ENCODE data around the gene FAM200A.
"Not testable (repeated sequence)": the region's sequence is repeated elsewhere in the genome, so short reads cannot be mapped to it uniquely, and the experiment has no call there.

The FAM200A gene

GRCh38 chr7:99551767-99552463 lies at the start of gene FAM200A:
Gene FAM200A, minus strand, starts transcription at chr7:99552114. Its CDS starts 3,707 bp downstream, at chr7:99548407.
- in situ Hi-C loops (cut with MboI; ENCODE audit: low sequenced_read_pairs), result no loop called here

DNA sequence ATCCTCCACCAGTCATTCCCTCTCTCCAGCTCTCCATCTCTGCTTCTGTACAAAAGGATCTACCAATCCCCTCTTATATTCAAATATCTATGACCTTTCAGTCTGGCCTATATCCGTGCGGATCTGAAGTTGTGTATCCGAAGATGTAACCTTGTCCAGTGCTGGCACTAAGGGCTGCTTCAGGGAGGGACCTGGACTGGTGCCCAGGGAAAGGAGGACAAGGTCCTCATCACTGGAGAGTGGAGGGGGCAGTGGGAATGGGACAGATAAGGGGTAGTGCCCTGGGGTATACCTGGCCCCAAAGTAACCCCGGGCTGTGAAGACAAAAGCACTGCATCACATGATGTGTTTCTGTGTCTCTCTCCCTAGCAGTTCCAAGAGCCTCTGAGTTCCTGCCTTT lies 47.9 kb upstream of the FAM200A start:
- in situ Hi-C loops (cut with MboI; ENCODE audit: low sequenced_read_pairs), result no loop called here

- in situ Hi-C loops (cut with MboI; ENCODE audit: low sequenced_read_pairs), result no loop called here
Measured at GRCh38 chr7:99597762-99598501, 46.0 kb upstream of the FAM200A start, which contains the start of gene TMEM225B. Gene TMEM225B, plus strand, starts transcription at chr7:99598267. Its CDS starts 6,122 bp downstream, at chr7:99604389.

DNA sequence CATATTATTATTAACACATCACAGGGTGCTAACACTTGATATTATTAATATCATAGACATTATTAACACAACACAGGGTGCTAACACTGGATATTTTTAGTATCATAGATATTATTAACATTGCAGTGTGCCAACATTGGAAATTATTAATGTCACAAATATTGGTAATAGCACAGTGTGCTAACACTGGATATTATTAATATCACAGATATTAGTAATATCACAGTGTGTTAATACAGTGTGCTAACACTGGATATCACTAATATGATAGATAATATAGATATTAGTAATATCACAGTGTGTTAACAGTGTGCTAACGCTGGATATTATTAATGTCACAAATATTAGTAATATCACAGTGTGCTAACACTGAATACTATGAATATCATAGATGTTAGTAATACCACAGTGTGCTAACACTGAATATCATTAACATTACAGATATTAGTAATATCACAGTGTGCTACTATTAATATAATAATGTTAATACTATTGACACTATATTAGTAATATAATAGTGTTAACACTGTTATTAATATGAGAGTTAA lies 44.6 kb upstream of the FAM200A start:
- in situ Hi-C loops (cut with MboI; ENCODE audit: low sequenced_read_pairs), result no loop called here

DNA sequence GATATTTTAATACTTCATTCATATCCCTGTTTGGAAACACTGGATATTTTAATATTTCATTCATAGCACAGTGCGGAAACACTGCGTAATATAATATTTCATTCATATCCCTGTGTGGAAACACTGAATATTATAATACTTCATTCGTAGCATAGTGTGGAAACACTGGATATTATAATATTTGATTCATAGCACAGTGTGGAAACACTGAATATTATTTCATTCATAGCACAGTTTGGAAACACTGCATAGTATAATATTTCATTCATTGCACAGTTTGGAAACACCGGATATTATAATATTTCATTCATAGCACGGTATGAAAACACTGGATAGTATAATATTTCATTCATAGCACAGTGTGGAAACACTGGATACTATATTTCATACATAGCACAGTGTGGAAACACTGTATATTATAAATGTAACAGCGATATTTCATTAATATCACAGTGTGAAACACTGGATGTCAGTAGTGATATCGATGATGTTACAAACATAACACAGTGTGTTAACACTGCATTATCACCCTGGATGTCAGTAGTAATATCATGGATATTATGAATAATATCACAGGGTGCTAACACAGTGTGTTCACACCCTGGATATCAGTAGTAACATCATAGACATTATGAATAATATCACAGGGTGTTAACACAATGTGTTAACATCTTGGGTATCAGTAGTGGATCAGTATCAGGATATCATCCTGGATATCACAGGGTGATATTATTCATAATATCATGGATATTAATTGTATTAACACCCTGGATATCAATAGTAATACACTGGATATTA lies 43.2 kb upstream of the FAM200A start:
- in situ Hi-C loops (cut with MboI; ENCODE audit: low sequenced_read_pairs), result no loop called here

DNA sequence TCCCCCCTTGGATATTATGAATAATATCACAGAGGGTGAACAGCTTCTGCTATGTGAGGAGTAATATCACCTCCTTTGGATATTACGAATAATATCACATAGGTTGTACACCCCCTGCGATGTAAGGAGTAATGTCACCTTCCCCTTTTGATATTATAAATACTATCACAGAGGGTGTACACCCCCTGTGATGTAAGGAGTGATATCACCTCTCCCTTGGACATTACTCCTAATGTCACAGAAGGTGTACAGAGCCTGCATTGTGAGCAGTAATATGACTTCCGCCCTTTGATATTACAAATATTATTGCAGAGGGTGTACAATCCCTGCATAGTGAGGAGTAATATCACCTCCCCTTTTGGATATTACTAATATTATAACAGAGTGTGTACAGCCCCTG lies 37.0 kb upstream of the FAM200A start:
- in situ Hi-C loops (cut with MboI; ENCODE audit: low sequenced_read_pairs), result no loop called here

DNA sequence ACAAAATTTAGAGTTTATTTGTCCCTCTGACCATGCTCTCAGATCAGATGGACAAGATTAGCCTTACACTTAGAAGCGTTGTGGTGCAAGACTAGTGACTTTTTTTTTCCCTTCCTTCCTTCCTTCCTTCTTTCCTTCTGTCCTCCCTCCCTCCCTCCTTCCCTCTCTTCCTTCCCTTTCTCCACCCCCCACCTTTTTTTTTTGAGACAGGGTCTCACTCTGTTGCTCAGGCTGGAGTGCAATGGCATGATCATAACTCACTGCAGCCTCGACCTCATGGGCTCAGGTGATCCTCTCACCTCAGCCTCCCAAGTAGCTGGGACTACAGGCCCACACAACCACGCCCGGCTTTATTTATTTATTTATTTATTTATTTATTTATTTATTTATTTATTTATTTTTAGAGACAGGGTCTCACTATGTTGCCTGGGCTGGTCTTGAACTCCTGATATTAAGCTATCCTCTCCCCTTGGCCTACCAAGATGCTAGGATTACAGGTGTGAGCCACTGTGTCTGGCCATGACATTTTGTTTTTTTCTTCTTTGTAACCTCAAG lies 28.9 kb upstream of the FAM200A start:
- in situ Hi-C loops (cut with MboI; ENCODE audit: low sequenced_read_pairs), result not testable (repeated sequence)

GRCh38 chr7:99579956-99580777 lies 28.3 kb upstream of the FAM200A start:
- in situ Hi-C loops (cut with MboI; ENCODE audit: low sequenced_read_pairs), result no loop called here

DNA sequence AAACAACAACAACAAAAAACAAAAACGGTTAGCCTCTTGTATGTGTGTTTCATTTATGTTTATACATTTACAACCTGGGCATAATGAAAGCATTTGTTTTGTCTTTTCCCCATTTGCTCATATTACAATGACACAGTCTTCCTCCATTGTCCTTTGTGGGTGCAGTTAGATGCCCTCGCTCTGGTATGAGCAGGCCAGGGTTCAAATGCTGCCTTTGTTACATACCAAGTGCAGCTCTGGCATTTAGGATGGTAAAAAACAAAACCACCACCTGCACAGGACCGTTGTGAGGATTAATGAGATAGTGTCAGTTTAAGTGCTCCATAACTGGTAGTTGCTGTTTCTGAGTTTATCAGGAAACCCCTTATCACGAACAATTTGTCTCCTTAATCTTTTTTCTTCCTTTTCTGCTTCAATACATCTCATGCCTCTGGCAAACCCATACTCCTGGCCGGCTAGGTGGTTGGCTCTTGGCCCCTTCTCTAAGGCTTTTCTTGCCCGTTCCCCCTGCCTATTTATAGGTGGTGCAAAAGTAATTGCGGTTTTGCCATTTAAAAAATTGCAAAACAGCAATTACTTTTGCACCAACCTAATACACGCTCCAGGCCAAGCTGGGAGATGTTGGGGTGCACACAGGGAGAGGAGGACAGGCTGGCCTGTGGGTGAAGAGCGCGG lies 27.5 kb upstream of the FAM200A start:
- in situ Hi-C loops (cut with MboI; ENCODE audit: low sequenced_read_pairs), result no loop called here

DNA sequence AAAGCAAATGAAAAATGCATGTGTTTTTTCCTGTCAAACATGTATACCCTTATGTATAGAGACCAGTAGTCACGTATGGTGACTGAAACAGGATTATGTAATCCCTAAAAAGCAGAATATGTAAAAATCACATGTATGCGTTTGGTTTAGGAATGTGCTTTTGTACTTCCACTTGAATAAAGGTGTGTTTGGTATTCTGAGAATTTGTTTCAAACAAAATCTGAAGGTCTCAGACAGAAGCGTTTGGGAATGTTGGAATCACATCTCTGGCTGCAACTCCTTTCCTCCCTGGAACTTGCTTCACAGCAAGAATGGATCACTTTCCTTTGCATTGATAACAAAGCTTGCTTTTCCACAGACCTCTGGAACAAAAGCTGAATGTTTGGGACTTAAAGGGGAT lies 24.3 kb upstream of the FAM200A start:
- in situ Hi-C loops (cut with MboI; ENCODE audit: low sequenced_read_pairs), result no loop called here

DNA sequence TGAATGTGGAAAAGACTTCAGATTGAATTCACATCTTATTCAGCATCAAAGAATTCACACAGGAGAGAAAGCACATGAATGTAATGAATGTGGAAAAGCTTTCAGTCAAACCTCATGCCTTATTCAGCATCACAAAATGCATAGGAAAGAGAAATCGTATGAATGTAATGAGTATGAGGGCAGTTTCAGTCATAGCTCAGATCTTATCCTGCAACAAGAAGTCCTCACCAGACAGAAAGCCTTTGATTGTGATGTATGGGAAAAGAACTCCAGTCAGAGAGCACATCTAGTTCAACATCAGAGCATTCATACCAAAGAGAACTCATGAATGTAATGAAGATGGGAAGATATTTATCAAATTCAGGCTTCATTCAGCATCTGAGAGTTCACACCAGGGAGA lies 21.3 kb upstream of the FAM200A start:
- in situ Hi-C loops (cut with MboI; ENCODE audit: low sequenced_read_pairs), result no loop called here

DNA sequence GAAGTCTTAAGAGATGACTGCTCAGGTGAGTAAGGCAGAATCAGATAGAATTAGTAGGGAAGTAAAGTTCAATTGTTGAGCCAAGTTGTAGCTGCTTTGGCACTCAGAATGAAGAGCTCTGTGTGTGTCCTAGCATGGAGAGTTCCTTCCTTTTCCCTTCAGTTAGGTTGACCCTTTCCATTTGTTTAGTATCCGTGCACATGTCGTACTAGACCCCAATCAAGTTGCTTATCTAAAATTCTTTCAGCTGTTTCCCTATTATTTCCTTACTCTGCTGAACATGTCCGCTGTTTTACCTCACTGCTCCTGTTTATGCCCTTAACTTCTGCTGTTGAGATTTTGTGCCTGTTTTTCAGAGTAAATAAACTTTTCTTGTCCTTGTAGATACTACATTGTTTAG lies 19.9 kb upstream of the FAM200A start:
- in situ Hi-C loops (cut with MboI; ENCODE audit: low sequenced_read_pairs), result no loop called here

DNA sequence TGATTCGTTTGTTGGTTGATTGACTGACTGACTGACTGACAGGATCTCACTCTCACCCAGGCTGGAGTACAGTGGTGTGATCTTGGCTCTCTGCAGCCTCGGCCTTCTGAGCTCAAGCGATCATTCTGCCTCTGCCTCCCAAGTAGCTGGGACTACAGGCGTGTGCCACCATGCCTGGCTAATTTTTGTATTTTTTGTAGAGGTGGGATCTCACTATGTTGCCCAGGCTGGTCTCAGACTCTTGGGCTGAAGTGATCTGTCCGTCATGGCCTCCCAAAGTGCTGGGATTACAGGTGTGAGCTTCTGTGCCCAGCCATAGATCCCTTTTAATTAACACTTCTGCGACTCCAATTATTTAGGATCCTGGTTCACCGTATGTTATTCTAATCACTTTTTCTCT lies 16.9 kb upstream of the FAM200A start:
- in situ Hi-C loops (cut with MboI; ENCODE audit: low sequenced_read_pairs), result not testable (repeated sequence)

DNA sequence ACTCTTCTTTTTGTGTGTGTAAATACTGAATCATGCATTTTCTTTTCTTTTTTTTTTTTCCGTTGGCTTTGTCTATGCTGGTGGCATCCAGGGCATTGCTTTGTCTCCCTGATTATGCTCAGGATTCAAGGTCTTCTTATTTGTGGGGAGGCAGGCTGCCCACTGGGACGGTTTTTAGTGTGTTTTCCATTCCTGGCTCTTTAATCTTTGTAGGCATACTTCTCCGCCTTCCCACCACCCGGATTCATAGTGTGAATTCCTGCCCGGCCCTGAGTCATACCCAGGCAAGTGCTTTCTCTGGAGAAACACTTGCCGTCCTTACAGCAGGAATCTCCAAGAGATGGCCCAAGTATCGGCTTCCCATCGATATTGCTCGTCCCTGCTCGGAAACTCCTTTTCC lies 11.7 kb upstream of the FAM200A start:
- in situ Hi-C loops (cut with MboI; ENCODE audit: low sequenced_read_pairs), result no loop called here

GRCh38 chr7:99562832-99563231 lies 10.9 kb upstream of the FAM200A start:
- in situ Hi-C loops (cut with MboI; ENCODE audit: low sequenced_read_pairs), result no loop called here

DNA sequence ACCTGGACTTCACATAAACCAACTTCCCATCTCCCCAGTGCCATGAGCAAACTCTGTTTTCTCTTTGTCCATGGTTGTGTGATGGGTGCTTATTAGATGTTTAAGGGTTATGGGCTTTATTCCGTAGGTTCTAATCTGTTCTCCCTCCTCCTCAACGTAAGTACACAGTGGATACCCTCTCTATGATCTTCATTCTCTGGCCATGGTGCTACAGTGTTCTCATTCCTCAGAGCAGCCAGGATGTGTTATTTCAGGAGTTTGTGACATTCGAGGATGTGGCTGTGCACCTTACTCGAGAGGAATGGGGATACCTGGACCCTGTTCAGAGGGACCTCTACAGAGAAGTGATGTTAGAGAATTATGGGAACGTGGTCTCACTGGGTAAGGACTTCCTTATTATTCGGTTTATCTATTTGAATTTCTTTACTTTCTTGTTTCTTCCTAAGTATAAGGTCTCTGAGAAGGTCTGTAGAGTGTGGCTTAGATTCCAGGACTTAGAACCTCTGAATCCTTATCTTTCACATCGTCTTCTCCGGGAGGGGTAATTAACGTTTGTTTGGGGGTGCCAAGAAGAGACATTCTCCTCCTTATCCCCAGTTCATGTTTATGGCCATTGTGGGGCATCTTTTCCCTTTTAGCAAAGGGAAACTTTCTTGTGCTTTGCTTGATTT lies 10.3 kb upstream of the FAM200A start:
- in situ Hi-C loops (cut with MboI; ENCODE audit: low sequenced_read_pairs), result no loop called here

GRCh38 chr7:99561737-99562051 lies 9.8 kb upstream of the FAM200A start:
- in situ Hi-C loops (cut with MboI; ENCODE audit: low sequenced_read_pairs), result no loop called here

GRCh38 chr7:99560834-99561736 lies 9.2 kb upstream of the FAM200A start:
- in situ Hi-C loops (cut with MboI; ENCODE audit: low sequenced_read_pairs), result no loop called here

Data from HL-60/S4 treated with phorbol 12-myristate 13-acetate at 8.2 ng/mL for 4 days and 3 days (cell line).